ENCODE data around the gene SNX25.

DNA sequence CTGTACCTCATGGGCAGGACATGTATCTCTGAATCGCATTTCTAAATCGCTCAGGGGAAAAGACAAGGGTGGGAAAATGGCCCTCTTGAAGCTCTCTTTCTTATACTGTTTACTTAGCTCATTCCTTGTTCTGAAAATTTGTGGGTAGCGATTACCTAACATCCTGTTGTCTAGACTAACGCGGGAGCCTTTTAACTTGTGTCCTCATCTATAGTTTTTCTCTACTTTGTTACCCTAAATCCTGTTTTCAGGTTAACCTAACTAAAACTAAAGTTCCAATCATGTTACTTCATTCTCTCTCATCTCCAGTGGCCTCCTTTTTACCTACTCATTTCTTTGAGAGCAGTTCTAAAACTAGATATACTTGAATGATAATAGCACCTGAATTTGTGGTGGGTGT is 45.0 kb downstream of the SNX25 start:
- TF ChIP-seq, protein P1, sequence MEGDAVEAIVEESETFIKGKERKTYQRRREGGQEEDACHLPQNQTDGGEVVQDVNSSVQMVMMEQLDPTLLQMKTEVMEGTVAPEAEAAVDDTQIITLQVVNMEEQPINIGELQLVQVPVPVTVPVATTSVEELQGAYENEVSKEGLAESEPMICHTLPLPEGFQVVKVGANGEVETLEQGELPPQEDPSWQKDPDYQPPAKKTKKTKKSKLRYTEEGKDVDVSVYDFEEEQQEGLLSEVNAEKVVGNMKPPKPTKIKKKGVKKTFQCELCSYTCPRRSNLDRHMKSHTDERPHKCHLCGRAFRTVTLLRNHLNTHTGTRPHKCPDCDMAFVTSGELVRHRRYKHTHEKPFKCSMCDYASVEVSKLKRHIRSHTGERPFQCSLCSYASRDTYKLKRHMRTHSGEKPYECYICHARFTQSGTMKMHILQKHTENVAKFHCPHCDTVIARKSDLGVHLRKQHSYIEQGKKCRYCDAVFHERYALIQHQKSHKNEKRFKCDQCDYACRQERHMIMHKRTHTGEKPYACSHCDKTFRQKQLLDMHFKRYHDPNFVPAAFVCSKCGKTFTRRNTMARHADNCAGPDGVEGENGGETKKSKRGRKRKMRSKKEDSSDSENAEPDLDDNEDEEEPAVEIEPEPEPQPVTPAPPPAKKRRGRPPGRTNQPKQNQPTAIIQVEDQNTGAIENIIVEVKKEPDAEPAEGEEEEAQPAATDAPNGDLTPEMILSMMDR (IDR thresholded peaks at IDR 0.05; ENCODE audit: low read depth, low read length, poor library complexity, severe bottlenecking), result no peak
- no peak for TF ChIP-seq EZH2phosphoT487 (IDR thresholded peaks at IDR 0.05; ENCODE audit: borderline replicate concordance, low read length)
